CMK (cell line): ENCODE results near the gene RAMAC.
"Not testable (repeated sequence)": the region's sequence is repeated elsewhere in the genome, so short reads cannot be mapped to it uniquely, and the experiment has no call there.

Experiments used
- DNase-seq: peaks from one replicate; pipeline ENCODE4 v3.0.0-alpha.2; 2010; ENCODE audit warnings: low read depth

The RAMAC gene

GRCh38 chr15:82985688-82986441, at the start of gene RAMAC:
RAMAC (plus strand) TSS chr15:82986210; CDS start chr15:82989019, 2,809 bp downstream.
- peak; percentile 96 for DNase-seq

- no peak for DNase-seq
Observed at GRCh38 chr15:82936966-82937711, 48.9 kb upstream of the RAMAC start.

GRCh38 chr15:82937712-82938058, 48.3 kb upstream of the RAMAC start:
- DNase-seq = no peak

- not testable (repeated sequence) for DNase-seq
Observed at GRCh38 chr15:82939678-82940077, 46.3 kb upstream of the RAMAC start.

GRCh38 chr15:82942691-82943090, 43.3 kb upstream of the RAMAC start:
- DNase-seq = no peak

GRCh38 chr15:82943176-82943575, 42.8 kb upstream of the RAMAC start:
- DNase-seq = no peak

GRCh38 chr15:82944056-82944455, 42.0 kb upstream of the RAMAC start:
- DNase-seq = no peak

- DNase-seq = no peak
Observed at GRCh38 chr15:82944821-82945220, 41.2 kb upstream of the RAMAC start.

GRCh38 chr15:82945326-82945725, 40.7 kb upstream of the RAMAC start:
- DNase-seq = no peak

- DNase-seq = no peak
Observed at GRCh38 chr15:82946155-82946701, 39.8 kb upstream of the RAMAC start.

GRCh38 chr15:82950295-82950694, 35.7 kb upstream of the RAMAC start:
- DNase-seq = no peak

GRCh38 chr15:82950746-82951370, 35.2 kb upstream of the RAMAC start:
- no peak for DNase-seq

- DNase-seq = no peak
Observed at GRCh38 chr15:82951472-82952157, 34.4 kb upstream of the RAMAC start.

- DNase-seq = peak; percentile 18
Observed at GRCh38 chr15:82952158-82953081, 33.6 kb upstream of the RAMAC start, which contains the start of gene HOMER2. HOMER2 (minus strand) TSS chr15:82952720; CDS start chr15:82952535, 185 bp downstream.

- DNase-seq = no peak
Observed at GRCh38 chr15:82958638-82959037, 27.4 kb upstream of the RAMAC start.

GRCh38 chr15:82959423-82959822, 26.6 kb upstream of the RAMAC start:
- no peak for DNase-seq

- no peak for DNase-seq
Observed at GRCh38 chr15:82960766-82961165, 25.2 kb upstream of the RAMAC start.

GRCh38 chr15:82963471-82964341, 22.3 kb upstream of the RAMAC start:
- DNase-seq = no peak

- DNase-seq = no peak
Observed at GRCh38 chr15:82964890-82965289, 21.1 kb upstream of the RAMAC start.

- DNase-seq = no peak
Observed at GRCh38 chr15:82966671-82967071, 19.3 kb upstream of the RAMAC start.
